Stomach (tissue), 9 donors: ENCODE measurements around the gene FTSJ3. TPM values are rescaled to one million over a fixed set of nuclear protein-coding genes. Genes with fewer than 3 reads are reported as not detected.
A peak's percentile ranks its signal among the peaks of the same experiment; 100 is the strongest.

Experiments used
- DNase-seq, 2 donors: peaks; one replicate each; pipeline versions ENCODE4 v3.0.0 to v3.0.0-alpha.2; 2013 to 2019
- H3K27ac ChIP-seq, 5 donors: fragments of 200-600 bp in 4 of 5; sonication (generic) in 4 of 5; one replicate each; pipeline ENCODE4 v1.5.1; 2013 to 2019; ENCODE audit warnings: mild to moderate bottlenecking in 1 of 5, moderate library complexity in 1 of 5
- H3K27me3 ChIP-seq, 3 donors: fragments of 200-600 bp; sonication (generic); one replicate each; pipeline ENCODE4 v1.5.1; 2017 to 2019; ENCODE audit warnings: mixed run types in 1 of 3
- H3K36me3 ChIP-seq, 4 donors: fragments of 200-600 bp; sonication (generic); 1 replicate in 3 of 4; 2 replicates in 1 of 4; pipeline ENCODE4 v1.5.1; 2016 to 2019
- H3K4me1 ChIP-seq, 4 donors: fragments of 200-600 bp; sonication (generic); one replicate each; pipeline ENCODE4 v1.5.1; 2016 to 2019
- H3K4me3 ChIP-seq, 4 donors: fragments of 200-600 bp; sonication (generic) in 3 of 4; one replicate each; pipeline ENCODE4 v1.5.1; 2016 to 2019; ENCODE audit warnings: mild to moderate bottlenecking in 1 of 4
- H3K9me3 ChIP-seq, 4 donors: fragments of 200-600 bp; sonication (generic); one replicate each; pipeline ENCODE4 v1.5.1; 2016 to 2019
- EP300 ChIP-seq: sonication (generic); formaldehyde crosslinking; IDR thresholded peaks from one replicate; pipeline ENCODE4 v1.6.1; 2017; ENCODE audit warnings: antibody characterized with exemption
- POLR2A ChIP-seq, 4 donors: fragments of 450-650 bp; IDR thresholded peaks; one replicate each; pipeline ENCODE4 v1.6.1; 2016; ENCODE audit warnings: antibody characterized with exemption in 4 of 4, control low read depth in 2 of 4, mild to moderate bottlenecking in 1 of 4, moderate library complexity in 1 of 4
- POLR2AphosphoS5 ChIP-seq, 3 donors: sonication (generic); formaldehyde crosslinking; IDR thresholded peaks; one replicate each; pipeline ENCODE4 v1.6.1; 2016; ENCODE audit warnings: antibody characterized with exemption in 3 of 3
- WGBS, 5 donors: extraction: QIAGEN DNeasy Blood & Tissue Kit in 3 of 5; methylation state at CpG; one replicate each; pipeline versions ENCODE4 v1.1.5 to v1.1.7; 2013 to 2018; 5-methylcytosine and 5-hydroxymethylcytosine counted together
- intact Hi-C: fragments of 100-400 bp; cut with DNase I; formaldehyde crosslinking; loops from one replicate; pipeline ENCODE4 v1.15.1; 2023; ENCODE audit warnings: low total_unique reads
- polyA plus RNA-seq, 3 donors: library from polyadenylated mRNA; stranded (reverse); fragments of 200-250 nt; gene quantifications; one replicate each; pipeline ENCODE4 v1.2.3, GENCODE V29; 2013
- total RNA-seq, 5 donors: library from RNA; depleted of rRNA; stranded (reverse); fragments of >200 nt; gene quantifications; one replicate each; pipeline versions ENCODE4 v1.1.0 to v1.2.3, GENCODE V29; 2014 to 2016
- TF ChIP-seq, protein P1 (sequence below), 7 experiments: fragments of 450-650 bp in 4 of 7; fragments of 200-600 bp in 3 of 7; sonication (generic) in 3 of 7; IDR thresholded peaks; one replicate each; pipeline ENCODE4 v1.5.1; 2016 to 2019; ENCODE audit warnings: antibody characterized with exemption in 7 of 7, control low read depth in 2 of 7, mild to moderate bottlenecking in 1 of 7
- donor health status: healthy with polysubstance abuse.
- donor health status: Bipolar disorder and iron deficiency.
- donor health status: healthy.

The FTSJ3 gene
- total and polyA plus RNA-seq, 8 donors, result 3.5 to 54.0 (median 16.6) TPM

DNA sequence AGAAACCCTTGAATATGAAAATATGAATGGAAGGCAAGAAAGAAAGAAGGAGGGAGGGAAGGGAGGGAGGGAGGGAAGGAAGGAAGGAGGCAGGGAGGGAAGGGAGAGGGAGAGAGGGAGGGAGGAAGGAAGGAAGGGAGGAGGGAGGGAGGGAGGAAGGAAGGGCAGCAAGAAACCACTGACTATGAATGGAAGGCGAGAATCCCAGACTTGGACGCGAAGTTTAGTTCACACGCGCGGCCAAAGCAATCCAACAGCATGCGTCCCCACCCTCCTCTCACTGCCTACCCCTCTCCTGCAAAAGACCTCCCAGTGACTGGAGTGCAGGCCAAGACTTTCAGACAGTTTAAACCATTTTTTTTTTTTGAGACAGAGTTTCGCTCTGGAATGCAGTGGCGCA lies 22.9 kb upstream of the FTSJ3 start:
- Histone ChIP-seq H3K27me3 (no peaks in the 10 kb centered on the region), H3K9me3 (no peaks in the 10 kb centered on the region), H3K36me3 (no peaks in the 10 kb centered on the region), H3K4me1 (peaks cover 0 to 13% (median 8%) of the 10 kb centered on the region in 4 donors), H3K4me3 (no peak overlapping the region), H3K27ac (no peak overlapping the region)
- TF ChIP-seq, protein P1, sequence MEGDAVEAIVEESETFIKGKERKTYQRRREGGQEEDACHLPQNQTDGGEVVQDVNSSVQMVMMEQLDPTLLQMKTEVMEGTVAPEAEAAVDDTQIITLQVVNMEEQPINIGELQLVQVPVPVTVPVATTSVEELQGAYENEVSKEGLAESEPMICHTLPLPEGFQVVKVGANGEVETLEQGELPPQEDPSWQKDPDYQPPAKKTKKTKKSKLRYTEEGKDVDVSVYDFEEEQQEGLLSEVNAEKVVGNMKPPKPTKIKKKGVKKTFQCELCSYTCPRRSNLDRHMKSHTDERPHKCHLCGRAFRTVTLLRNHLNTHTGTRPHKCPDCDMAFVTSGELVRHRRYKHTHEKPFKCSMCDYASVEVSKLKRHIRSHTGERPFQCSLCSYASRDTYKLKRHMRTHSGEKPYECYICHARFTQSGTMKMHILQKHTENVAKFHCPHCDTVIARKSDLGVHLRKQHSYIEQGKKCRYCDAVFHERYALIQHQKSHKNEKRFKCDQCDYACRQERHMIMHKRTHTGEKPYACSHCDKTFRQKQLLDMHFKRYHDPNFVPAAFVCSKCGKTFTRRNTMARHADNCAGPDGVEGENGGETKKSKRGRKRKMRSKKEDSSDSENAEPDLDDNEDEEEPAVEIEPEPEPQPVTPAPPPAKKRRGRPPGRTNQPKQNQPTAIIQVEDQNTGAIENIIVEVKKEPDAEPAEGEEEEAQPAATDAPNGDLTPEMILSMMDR (IDR thresholded peaks at IDR 0.05), result no peak
- TF ChIP-seq EP300, result no peak
- no peak for TF ChIP-seq POLR2A (IDR thresholded peaks at IDR 0.05)
- no peak for TF ChIP-seq POLR2AphosphoS5 (IDR thresholded peaks at IDR 0.05)
- DNase-seq, result no peak
- intact Hi-C loops, result no loop called here
- 62 to 89% (median 80%) methylated on average over 9 of the region's 9 CpGs for WGBS, 5 donors

DNA sequence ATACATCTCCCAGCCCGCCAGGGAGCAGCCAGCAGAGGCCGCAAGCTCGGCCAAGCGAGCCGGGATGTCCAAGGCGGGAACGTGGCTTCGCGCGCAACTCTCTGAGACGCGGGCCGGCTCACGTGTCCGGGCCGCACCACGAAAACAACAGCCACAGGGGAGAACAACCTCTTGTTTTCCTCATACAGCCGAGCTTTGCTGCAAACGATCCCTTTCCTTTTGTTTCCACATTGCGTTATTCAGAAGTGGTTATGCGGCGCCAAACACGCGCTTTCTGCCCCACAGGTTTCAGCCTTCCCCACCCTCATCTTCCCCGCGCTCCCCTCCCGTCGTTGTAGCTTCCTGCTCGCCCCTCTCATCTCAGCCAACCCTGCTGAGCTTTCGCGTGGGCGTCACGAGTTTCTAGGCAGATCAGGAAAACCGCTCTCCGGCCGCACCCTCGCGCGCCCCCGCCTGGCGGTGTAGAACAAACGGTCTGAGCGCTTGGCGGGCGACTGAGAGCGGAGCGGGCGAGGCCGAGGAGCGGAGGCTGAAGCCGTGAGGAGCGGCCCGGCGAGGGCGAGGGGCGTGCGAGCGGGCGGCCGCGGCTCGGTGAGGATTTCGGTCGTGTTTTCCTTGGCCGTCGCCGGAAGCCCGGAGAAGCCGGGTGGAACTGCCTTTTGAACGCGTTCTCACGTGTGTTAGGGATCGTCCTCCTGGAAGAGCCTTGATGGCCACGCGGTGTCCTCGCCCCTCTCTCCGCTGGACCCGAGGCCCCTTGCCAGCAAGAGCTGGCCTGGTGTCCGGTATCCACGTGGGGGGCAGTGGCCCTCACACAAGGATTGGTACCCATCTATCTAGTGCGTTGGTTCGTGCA lies 21.6 kb upstream of the FTSJ3 start:
- intact Hi-C loops, result no loop called here
- DNase-seq, result peak; percentile 94 to 97
- Histone ChIP-seq H3K27ac (peak overlapping the region in 4 of 5 donors; percentile 52 to 67 (median 60)), H3K27me3 (no peaks in the 10 kb centered on the region), H3K4me3 (peak overlapping the region; percentile 23 to 39 (median 32)), H3K4me1 (peaks cover under 1 to 18% (median 8%) of the 10 kb centered on the region in 4 donors), H3K36me3 (no peaks in the 10 kb centered on the region), H3K9me3 (no peaks in the 10 kb centered on the region)
- TF ChIP-seq POLR2A (IDR thresholded peaks at IDR 0.05) (no peak), EP300 (no peak), POLR2AphosphoS5 (IDR thresholded peaks at IDR 0.05) (peak in 1 of 3 donors; percentile 29)
- TF ChIP-seq, protein P1 (IDR thresholded peaks at IDR 0.05), result peak in 5 of 7 experiments; percentile 41 to 69 (median 60)
- 16 to 28% (median 18%) methylated on average over 68 to 82 of the region's 82 CpGs for WGBS, 5 donors

DNA sequence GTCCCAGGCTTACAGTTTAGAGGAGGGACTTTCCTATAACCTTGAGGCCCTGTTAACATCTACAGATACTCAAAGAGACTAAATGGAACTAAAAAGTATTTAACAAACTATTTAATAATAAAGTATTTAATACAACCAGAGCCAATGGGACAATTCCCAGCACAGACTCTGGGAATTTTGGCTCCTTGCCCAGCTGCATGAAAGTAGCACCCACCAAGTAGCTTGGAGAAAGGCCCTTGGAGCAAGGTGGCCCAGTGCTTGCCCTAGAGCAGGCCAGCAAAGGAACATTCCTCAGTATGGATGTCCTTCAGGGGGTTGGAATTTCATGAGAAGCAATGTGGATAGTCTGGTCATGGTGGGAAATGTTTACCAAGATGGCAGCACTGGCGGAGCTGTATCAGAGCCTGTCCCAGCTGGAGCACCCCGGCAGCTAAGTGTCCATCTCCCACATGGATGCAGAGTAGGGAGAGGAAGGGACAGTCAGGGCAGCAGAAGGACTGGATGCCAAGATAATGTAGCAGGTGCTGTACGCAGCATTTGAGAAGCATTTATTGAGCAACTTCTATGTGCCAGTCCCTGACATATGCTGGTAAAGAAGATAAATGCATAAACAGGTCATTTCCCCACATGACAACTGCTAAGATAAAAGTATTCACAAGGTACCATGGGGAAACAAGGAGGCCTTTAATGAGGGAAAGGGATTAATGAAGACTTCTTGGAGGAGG lies 20.2 kb upstream of the FTSJ3 start:
- TF ChIP-seq, protein P1 (IDR thresholded peaks at IDR 0.05), result no peak
- TF ChIP-seq POLR2A (IDR thresholded peaks at IDR 0.05), result no peak
- no peak for TF ChIP-seq EP300
- TF ChIP-seq POLR2AphosphoS5 (IDR thresholded peaks at IDR 0.05), result no peak
- H3K27ac ChIP-seq, result no peak overlapping the region
- H3K4me1 ChIP-seq, result peaks cover 6 to 25% (median 13%) of the 10 kb centered on the region in 4 donors
- intact Hi-C loops, result no loop called here
- no peaks in the 10 kb centered on the region for H3K36me3 ChIP-seq
- no peak for DNase-seq
- H3K27me3 ChIP-seq, result no peaks in the 10 kb centered on the region
- H3K4me3 ChIP-seq, result no peak overlapping the region
- no peaks in the 10 kb centered on the region for H3K9me3 ChIP-seq
- 79 to 98% (median 86%) methylated on average over 3 of the region's 3 CpGs for WGBS, 5 donors

DNA sequence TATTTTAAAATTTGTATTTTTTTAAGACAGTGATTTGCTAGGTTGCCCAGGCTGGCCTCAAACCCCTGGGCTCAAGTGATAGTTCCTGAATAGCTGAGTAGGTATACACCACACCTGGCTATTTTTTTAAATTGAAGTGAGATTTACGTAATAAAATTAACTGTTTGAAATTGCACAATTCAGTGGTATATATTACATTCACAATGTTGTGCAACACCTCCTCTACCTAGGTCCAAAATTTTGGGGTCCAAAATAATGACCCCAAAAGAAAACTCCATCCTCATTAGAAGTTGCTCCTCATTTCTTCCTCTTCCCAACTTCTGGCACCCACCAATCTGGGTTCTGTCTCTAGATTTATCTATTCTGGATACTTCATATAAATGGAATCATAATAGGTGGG lies 18.0 kb upstream of the FTSJ3 start:
- Histone ChIP-seq H3K27ac (no peak overlapping the region), H3K36me3 (no peaks in the 10 kb centered on the region), H3K9me3 (no peaks in the 10 kb centered on the region), H3K27me3 (no peaks in the 10 kb centered on the region), H3K4me3 (no peak overlapping the region), H3K4me1 (peaks cover 19 to 38% (median 27%) of the 10 kb centered on the region in 4 donors)
- no peak for TF ChIP-seq POLR2AphosphoS5 (IDR thresholded peaks at IDR 0.05)
- TF ChIP-seq EP300, result no peak
- TF ChIP-seq, protein P1 (IDR thresholded peaks at IDR 0.05), result no peak
- no peak for TF ChIP-seq POLR2A (IDR thresholded peaks at IDR 0.05)
- 26 to 90% (median 56%) methylated on average over 1 of the region's 1 CpG for WGBS, 5 donors
- intact Hi-C loops, result no loop called here
- no peak for DNase-seq
